Ishikawa (cell line): Measurements from ENCODE around the gene DEAF1.

Experiments used
- CEBPB ChIP-seq: IDR thresholded peaks from 2 replicates; pipeline ENCODE4 v1.6.1; 2012
- CREB1 ChIP-seq: IDR thresholded peaks from 2 replicates; pipeline ENCODE4 v1.6.1; 2012; ENCODE audit warnings: low read depth
- EGR1 ChIP-seq: IDR thresholded peaks from 2 replicates; pipeline ENCODE4 v1.6.1; 2012
- EP300 ChIP-seq: IDR thresholded peaks from 2 replicates; pipeline ENCODE4 v1.6.1; 2012; ENCODE audit warnings: borderline replicate concordance
- FOXM1 ChIP-seq: IDR thresholded peaks from 2 replicates; pipeline ENCODE4 v1.6.1; 2012; ENCODE audit warnings: low read depth, borderline replicate concordance
- NFIC ChIP-seq: IDR thresholded peaks from 2 replicates; pipeline ENCODE4 v1.6.1; 2012
- RAD21 ChIP-seq: IDR thresholded peaks from 2 replicates; pipeline ENCODE4 v1.6.1; 2012; ENCODE audit warnings: low read depth
- TAF1 ChIP-seq: IDR thresholded peaks from 2 replicates; pipeline ENCODE4 v1.6.1; 2012; ENCODE audit warnings: low read depth, mild to moderate bottlenecking
- TCF12 ChIP-seq: IDR thresholded peaks from 2 replicates; pipeline ENCODE4 v1.6.1; 2012; ENCODE audit warnings: low read depth
- TEAD4 ChIP-seq: IDR thresholded peaks from 2 replicates; pipeline ENCODE4 v1.6.1; 2012
- YY1 ChIP-seq: IDR thresholded peaks from 2 replicates; pipeline ENCODE4 v1.6.1; 2012; ENCODE audit warnings: low read depth
- ZBTB7A ChIP-seq: IDR thresholded peaks from 2 replicates; pipeline ENCODE4 v1.6.1; 2012; ENCODE audit warnings: low read depth
- TF ChIP-seq, protein P1 (sequence below): IDR thresholded peaks from 2 replicates; pipeline ENCODE4 v1.6.1; 2012
- TF ChIP-seq, protein P2 (sequence below): IDR thresholded peaks from 2 replicates; pipeline ENCODE4 v1.6.1; 2012; ENCODE audit warnings: low read depth, mild to moderate bottlenecking
- TF ChIP-seq, protein P3 (sequence below): IDR thresholded peaks from 2 replicates; pipeline ENCODE4 v1.6.1; 2012

DEAF1 gene

DNA sequence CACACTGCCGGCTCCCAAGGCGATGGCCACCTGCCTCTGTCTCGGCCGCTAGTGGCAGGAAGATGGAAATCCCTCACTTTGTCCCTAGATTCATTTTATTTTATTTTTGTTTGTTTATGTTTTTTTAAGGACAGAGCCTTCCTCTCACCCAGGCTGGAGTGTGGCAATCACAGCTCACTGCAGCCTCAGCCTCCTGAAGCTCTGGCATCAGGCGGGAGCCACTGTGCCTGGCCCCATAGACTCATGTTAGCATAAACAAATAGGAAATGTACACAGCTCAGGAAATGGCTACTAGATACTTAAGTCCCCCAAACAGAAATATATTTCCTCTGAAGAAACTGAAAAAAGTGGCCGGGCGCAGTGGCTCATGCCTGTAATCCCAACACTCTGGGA, 4.1 kb upstream of the DEAF1 start:
- TF ChIP-seq, protein P1, sequence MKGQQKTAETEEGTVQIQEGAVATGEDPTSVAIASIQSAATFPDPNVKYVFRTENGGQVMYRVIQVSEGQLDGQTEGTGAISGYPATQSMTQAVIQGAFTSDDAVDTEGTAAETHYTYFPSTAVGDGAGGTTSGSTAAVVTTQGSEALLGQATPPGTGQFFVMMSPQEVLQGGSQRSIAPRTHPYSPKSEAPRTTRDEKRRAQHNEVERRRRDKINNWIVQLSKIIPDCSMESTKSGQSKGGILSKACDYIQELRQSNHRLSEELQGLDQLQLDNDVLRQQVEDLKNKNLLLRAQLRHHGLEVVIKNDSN: no peak
- TF ChIP-seq, protein P2, sequence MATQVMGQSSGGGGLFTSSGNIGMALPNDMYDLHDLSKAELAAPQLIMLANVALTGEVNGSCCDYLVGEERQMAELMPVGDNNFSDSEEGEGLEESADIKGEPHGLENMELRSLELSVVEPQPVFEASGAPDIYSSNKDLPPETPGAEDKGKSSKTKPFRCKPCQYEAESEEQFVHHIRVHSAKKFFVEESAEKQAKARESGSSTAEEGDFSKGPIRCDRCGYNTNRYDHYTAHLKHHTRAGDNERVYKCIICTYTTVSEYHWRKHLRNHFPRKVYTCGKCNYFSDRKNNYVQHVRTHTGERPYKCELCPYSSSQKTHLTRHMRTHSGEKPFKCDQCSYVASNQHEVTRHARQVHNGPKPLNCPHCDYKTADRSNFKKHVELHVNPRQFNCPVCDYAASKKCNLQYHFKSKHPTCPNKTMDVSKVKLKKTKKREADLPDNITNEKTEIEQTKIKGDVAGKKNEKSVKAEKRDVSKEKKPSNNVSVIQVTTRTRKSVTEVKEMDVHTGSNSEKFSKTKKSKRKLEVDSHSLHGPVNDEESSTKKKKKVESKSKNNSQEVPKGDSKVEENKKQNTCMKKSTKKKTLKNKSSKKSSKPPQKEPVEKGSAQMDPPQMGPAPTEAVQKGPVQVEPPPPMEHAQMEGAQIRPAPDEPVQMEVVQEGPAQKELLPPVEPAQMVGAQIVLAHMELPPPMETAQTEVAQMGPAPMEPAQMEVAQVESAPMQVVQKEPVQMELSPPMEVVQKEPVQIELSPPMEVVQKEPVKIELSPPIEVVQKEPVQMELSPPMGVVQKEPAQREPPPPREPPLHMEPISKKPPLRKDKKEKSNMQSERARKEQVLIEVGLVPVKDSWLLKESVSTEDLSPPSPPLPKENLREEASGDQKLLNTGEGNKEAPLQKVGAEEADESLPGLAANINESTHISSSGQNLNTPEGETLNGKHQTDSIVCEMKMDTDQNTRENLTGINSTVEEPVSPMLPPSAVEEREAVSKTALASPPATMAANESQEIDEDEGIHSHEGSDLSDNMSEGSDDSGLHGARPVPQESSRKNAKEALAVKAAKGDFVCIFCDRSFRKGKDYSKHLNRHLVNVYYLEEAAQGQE: no peak
- TF ChIP-seq TEAD4: no peak
- TF ChIP-seq EGR1: no peak
- TF ChIP-seq CEBPB: no peak
- TF ChIP-seq YY1: no peak
- no peak for TF ChIP-seq TCF12
- TF ChIP-seq ZBTB7A: no peak
- no peak for TF ChIP-seq TAF1
- TF ChIP-seq EP300: no peak
- TF ChIP-seq RAD21: no peak
- TF ChIP-seq CREB1: no peak
- TF ChIP-seq FOXM1: no peak

DNA sequence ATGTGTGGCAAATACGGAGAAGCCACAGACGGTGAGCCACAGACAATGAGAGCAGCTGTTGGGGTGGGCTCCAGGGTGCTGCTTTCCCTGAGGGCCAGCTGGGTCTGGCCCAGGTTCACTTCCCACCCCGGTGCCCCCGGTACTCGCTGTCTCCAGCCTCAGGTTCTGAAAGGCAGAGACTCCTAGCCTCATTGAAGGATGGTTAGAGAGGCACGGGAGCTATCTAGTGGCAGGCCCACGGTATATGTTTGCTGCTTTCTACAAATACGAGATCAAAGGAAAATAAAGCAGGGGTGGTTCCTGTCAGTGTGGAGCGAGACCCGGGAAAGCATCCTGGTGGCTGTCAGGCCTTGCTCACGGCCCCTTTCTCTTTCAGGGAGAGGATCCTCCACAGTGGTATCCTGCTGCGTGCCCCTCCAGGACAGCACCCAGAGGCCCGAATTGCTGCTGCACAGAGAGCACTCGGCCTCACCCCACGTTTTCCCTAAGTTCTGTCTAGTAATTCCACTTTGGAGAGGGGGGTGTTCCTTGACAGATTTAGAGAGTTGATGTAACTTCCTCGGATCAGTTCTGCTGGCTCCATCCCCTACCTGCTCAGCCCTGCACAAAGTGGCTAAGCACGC, 3.6 kb upstream of the DEAF1 start:
- TF ChIP-seq ZBTB7A (no peak), YY1 (no peak), TEAD4 (no peak), CEBPB (no peak), CREB1 (no peak), FOXM1 (no peak)
- TF ChIP-seq, protein P1: no peak

DNA sequence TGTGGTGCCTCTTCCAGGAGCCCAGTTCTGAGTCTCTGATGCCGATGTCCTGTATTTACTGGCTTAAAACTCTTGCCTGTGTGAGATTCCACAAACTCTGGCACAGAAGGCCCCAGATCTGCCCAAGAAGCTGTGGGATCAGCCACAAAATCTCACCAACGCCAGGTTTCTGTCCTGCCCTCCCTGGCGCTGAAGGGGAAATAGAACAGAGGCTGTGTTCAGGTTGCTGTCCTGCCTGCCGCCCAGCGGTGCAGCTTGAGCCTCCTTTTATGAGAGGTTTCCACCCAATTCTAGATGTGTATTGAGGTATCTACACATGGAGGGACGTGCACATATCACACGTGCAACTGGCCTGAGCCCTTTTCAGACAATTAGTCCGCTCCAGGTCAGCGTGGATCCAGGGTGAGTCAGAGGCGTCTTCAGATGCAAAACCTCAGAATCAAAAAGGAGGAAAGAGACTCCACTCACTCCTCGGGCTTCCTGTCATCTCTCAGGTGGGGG, 2.8 kb upstream of the DEAF1 start:
- no peak for TF ChIP-seq ZBTB7A
- TF ChIP-seq TAF1: no peak
- TF ChIP-seq EP300: no peak
- TF ChIP-seq FOXM1: no peak
- TF ChIP-seq, protein P1: no peak
- no peak for TF ChIP-seq TEAD4
- no peak for TF ChIP-seq RAD21
- TF ChIP-seq EGR1: no peak
- no peak for TF ChIP-seq CREB1
- TF ChIP-seq YY1: no peak
- TF ChIP-seq, protein P3, sequence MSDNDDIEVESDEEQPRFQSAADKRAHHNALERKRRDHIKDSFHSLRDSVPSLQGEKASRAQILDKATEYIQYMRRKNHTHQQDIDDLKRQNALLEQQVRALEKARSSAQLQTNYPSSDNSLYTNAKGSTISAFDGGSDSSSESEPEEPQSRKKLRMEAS: no peak

DNA sequence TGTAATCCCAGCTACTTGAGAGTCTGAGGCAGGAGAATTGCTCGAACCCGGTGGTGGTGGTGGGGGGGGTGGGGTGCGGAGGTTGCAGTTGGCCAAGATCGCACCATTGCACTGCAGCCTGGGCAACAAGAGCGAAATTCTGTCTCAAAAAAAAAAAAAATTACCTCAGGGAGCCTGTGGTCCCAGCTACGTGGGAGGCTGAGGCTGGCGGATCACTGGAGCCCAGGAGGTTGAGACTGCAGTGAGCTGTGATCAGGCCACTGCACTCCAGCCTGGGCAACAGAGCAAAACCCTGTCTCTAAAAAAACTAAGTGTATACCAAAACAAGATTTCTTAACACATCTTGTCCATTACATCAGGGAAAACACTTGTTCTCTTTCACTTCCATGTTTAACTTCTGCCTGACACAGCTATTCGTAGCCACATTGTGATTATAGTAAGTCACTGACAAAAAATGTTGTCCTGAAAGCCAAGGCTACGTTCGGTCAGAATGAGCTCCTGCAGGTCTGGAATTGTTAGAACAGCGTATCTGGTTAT, 2.0 kb upstream of the DEAF1 start:
- TF ChIP-seq CREB1 (no peak), YY1 (no peak), CEBPB (no peak), ZBTB7A (no peak)
- TF ChIP-seq, protein P2: no peak

DNA sequence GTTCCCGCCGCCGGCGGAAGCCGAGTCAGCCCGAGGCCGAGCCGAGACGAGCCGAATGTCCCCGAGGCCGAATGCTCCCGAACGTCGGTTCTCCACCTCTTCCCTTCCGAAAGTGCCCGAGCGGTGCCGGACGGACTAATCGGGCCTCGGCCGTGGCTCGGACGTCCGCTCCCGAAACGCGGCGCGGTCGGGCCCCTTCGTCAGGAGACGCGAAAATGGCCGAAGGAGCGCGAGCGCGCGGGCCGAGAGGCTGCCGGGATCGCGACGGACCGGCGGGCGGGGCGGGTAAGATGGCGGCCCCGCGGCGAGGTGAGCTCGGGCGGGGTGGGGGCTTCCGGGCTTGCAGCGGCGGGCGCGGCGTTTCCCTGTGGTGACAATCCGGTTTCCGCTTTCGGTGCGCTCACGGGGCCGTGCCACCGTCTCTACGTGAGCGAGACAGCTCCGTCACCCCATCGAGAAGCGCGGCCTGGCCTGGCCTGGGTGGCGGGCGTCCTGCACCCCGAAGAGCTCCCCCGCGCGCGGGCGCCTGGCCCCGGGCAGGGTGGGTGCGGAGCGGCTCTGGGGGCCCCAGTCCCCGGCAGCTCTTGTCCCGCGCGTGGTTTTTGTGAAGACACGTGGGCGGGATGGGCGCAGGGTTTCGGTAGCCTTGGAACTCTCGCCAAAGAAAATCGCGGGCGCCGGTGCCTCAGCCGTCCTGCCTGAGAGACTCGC, 671 bp upstream of the DEAF1 start, which contains the start of gene TMEM80:
TSS of gene TMEM80 (plus strand) at position 279 of the 711 bp plus-strand sequence. CDS start at position 291, 12 bp downstream.
- TF ChIP-seq RAD21 (no peak), EP300 (no peak), FOXM1 (no peak), TEAD4 (no peak; the same call in 1 of the 2 replicates), EGR1 (no peak; the same call in 1 of the 2 replicates), CREB1 (no peak), TAF1 (peak; percentile 95), NFIC (no peak), ZBTB7A (peak; percentile 65; the same call in 1 of the 2 replicates), TCF12 (no peak; the same call in 1 of the 2 replicates), CEBPB (no peak), YY1 (peak; percentile 94)
- TF ChIP-seq, protein P1: 0 out of 2 replicates have a peak, but pooled peaks have one; percentile 19
- TF ChIP-seq, protein P3: peak; percentile 73
- TF ChIP-seq, protein P2: 0 out of 2 replicates have a peak, but pooled peaks have one; percentile 14
